Measurements from ENCODE around the gene CCNY. TPM values are rescaled to one million over a fixed set of nuclear protein-coding genes. Genes with fewer than 3 reads are reported as not detected.

Gene CCNY
- total and polyA plus RNA-seq, 2 of the 13 experiments (the other 11 are each of a cell fraction or from before 2014, with no cell fraction given): 48.2 to 54.7 TPM

DNA sequence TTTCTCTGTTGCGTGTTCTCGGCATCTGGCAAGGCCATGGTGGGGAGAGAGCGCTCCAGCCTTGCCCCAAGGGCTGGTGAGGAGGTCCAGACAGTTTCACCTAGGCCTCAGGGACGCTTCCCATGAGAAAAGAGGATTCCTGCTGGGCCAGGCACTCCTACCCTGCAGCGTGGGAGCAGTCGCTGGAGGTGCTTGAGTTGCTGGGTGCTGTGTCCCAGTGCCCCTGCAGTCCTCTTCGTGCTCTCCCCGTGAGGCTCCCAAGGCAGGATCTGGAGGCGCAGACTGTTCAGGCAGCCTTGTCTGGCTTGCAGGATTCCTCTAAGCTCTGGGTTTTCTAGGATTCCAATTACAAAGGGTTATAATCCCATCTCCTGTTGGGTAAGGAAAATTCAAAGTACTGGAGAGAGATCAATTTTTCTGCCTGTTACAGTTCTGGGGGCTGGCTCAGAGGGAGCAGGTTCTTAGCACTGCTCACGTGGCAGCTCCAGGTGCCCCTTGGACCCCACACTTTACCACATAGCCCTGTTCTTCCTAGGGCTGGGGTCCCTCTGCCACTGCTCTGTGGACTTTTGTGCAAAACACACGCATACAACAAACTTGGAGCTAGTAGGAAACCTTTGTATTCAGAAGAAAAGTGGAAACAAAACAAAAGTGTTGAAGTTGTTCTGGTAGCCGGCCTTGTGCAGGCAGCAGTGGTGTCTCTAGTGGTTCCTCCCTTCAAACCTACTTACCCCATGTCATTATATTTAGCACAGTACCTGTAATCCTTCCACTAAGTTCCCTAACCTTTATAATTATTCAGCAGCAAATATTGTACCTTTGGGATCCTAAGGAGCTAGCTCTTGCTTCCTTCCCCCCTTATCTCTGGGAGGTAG, 60.5 kb downstream of the CCNY start (continued):
- TF ChIP-seq ZEB1 (IDR thresholded peaks at IDR 0.05; ENCODE audit: insufficient replicate concordance, low read depth) (peak; percentile 31), ZFP37 (CRISPR knock-in tag; IDR thresholded peaks at IDR 0.05; ENCODE audit: borderline replicate concordance) (no peak), CC2D1A (CRISPR knock-in tag; IDR thresholded peaks at IDR 0.05) (no peak), DR1 (CRISPR knock-in tag; IDR thresholded peaks at IDR 0.05) (no peak), SP4 (CRISPR knock-in tag; IDR thresholded peaks at IDR 0.05) (no peak), ZNF264 (CRISPR knock-in tag; IDR thresholded peaks at IDR 0.05) (peak; percentile 92), JDP2 (CRISPR knock-in tag; IDR thresholded peaks at IDR 0.05; ENCODE audit: borderline replicate concordance) (no peak), GATAD2A (CRISPR knock-in tag; IDR thresholded peaks at IDR 0.05) (peak; percentile 51; the same call in 1 of the 2 replicates), ZNF720 (CRISPR knock-in tag; IDR thresholded peaks at IDR 0.05) (no peak), ZSCAN20 (CRISPR knock-in tag; IDR thresholded peaks at IDR 0.05; ENCODE audit: borderline replicate concordance) (no peak), HOXA5 (CRISPR knock-in tag; IDR thresholded peaks at IDR 0.05) (0 out of 2 replicates have a peak, but pooled peaks have one; percentile 25), BRD4 (CRISPR knock-in tag; IDR thresholded peaks at IDR 0.05) (no peak), ETV6 (CRISPR knock-in tag; conservative IDR thresholded peaks at IDR 0.05) (no peak), ZNF225 (CRISPR knock-in tag; IDR thresholded peaks at IDR 0.05) (no peak), RARG (CRISPR knock-in tag; IDR thresholded peaks at IDR 0.05; ENCODE audit: low read depth) (no peak), ZBTB43 (CRISPR knock-in tag; conservative IDR thresholded peaks at IDR 0.05) (peak; percentile 93), HNF4A (CRISPR knock-in tag; IDR thresholded peaks at IDR 0.05) (peak; percentile 83), TCF12 (IDR thresholded peaks at IDR 0.05) (no peak), TCF12 (CRISPR knock-in tag; IDR thresholded peaks at IDR 0.05) (no peak), ZNF543 (CRISPR knock-in tag; IDR thresholded peaks at IDR 0.05) (no peak), FLYWCH1 (CRISPR knock-in tag; IDR thresholded peaks at IDR 0.05) (no peak), THAP7 (CRISPR knock-in tag; IDR thresholded peaks at IDR 0.05) (no peak)
- TF ChIP-seq, protein P1, sequence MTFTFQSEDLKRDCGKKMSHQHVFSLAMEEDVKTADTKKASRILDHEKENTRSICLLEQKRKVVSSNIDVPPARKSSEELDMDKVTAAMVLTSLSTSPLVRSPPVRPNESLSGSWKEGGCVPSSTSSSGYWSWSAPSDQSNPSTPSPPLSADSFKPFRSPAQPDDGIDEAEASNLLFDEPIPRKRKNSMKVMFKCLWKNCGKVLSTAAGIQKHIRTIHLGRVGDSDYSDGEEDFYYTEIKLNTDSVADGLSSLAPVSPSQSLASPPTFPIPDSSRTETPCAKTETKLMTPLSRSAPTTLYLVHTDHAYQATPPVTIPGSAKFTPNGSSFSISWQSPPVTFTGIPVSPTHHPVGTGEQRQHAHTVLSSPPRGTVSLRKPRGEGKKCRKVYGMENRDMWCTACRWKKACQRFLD (CRISPR knock-in tag; IDR thresholded peaks at IDR 0.05; ENCODE audit: borderline replicate concordance): no peak
- TF ChIP-seq, protein P2, sequence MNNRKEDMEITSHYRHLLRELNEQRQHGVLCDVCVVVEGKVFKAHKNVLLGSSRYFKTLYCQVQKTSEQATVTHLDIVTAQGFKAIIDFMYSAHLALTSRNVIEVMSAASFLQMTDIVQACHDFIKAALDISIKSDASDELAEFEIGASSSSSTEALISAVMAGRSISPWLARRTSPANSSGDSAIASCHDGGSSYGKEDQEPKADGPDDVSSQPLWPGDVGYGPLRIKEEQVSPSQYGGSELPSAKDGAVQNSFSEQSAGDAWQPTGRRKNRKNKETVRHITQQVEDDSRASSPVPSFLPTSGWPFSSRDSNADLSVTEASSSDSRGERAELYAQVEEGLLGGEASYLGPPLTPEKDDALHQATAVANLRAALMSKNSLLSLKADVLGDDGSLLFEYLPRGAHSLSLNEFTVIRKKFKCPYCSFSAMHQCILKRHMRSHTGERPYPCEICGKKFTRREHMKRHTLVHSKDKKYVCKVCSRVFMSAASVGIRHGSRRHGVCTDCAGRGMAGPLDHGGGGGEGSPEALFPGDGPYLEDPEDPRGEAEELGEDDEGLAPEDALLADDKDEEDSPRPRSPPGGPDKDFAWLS (CRISPR knock-in tag; IDR thresholded peaks at IDR 0.05; ENCODE audit: borderline replicate concordance): no peak

Measured in HepG2 (cell line).